GM18505 (cell line): Measurements from ENCODE around the gene TM7SF2.
A peak's percentile ranks its signal among the peaks of the same experiment; 100 is the strongest.

Experiments used
- ATAC-seq: cut with Tn5 transposase; IDR thresholded peaks from one replicate; pipeline ENCODE4 v1.9.1; 2021; ENCODE audit not compliant: unreplicated experiment
- POLR2A ChIP-seq: IDR thresholded peaks from 4 replicates; pipeline ENCODE4 v1.6.1; 2011; ENCODE audit warnings: borderline replicate concordance; ENCODE audit not compliant: insufficient read depth, insufficient read length; ENCODE audit errors: extremely low read depth

TM7SF2 gene

DNA sequence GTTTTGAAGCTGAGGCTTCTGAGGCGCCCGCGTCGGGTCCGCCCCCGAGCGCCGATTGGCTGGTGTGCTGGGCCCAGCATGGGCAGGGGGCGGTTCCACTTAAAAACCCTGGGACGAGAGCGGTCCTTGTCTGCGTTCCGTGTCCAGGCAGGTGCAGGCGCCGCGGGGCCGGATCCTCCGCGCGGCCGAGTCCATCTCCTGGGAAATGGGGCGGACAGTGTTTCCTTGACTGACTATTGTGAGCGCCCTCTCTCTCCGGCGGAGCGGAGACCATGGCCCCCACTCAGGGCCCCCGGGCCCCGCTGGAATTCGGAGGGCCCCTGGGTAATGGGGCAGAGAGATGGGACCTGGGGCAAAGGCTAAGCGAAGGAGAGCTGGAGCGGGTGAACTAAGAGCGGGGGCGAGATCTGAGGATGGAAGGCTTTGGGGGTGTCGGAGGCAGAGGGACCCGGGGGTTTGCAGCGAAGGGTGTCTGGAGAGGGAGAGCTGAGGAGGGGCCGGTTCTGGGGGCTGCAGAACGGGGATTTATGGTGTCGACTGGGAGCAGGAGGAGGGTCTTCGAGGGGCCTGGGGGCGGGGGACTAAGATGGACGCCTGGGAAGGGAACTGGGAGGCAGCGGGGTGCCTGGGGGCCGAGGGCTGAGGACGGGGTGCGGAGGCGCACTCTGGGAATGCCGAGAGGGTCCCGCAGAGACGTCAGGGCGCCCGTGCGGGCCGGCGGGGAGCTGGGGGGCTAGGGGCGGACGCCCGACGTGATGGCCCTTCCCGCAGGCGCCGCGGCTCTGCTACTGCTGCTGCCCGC, at the start of gene TM7SF2:
TSS of gene TM7SF2 (plus strand) at position 129 of the 802 bp plus-strand sequence. CDS start at position 273, 144 bp downstream.
- peak; percentile 96 for TF ChIP-seq POLR2A
- peak; percentile 46 for ATAC-seq

GRCh38 chr11:65063532-65063931, 48.1 kb upstream of the TM7SF2 start:
- TF ChIP-seq POLR2A: no peak
- ATAC-seq: no peak

- TF ChIP-seq POLR2A: no peak
Measured at GRCh38 chr11:65064847-65065240, 46.8 kb upstream of the TM7SF2 start.

GRCh38 chr11:65065851-65066250, 45.8 kb upstream of the TM7SF2 start:
- no peak for TF ChIP-seq POLR2A
- ATAC-seq: no peak

More at GRCh38 chr11:65064847-65065240, 46.8 kb upstream of the TM7SF2 start:
- ATAC-seq: no peak

DNA sequence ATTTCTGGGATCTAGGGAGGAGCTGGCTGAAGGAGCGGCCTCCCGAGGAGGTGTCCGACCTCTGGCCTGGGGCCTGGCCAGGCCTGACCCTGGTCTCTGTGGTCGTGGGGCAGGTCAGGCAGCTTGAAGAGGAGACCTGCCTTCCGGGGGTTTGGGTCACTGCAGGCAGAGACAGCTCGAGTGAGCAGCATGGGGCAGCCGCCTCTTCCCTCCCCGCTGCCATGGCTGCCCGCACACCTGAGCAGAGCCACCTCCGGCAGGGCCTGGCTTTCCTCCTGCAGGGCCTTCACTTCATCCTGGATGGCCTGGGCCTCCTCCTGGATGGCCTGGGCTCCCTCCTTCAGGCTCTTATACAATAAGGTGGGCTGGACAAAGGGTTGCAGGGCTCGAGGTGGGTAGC, 45.4 kb upstream of the TM7SF2 start:
- TF ChIP-seq POLR2A: no peak
- no peak for ATAC-seq

DNA sequence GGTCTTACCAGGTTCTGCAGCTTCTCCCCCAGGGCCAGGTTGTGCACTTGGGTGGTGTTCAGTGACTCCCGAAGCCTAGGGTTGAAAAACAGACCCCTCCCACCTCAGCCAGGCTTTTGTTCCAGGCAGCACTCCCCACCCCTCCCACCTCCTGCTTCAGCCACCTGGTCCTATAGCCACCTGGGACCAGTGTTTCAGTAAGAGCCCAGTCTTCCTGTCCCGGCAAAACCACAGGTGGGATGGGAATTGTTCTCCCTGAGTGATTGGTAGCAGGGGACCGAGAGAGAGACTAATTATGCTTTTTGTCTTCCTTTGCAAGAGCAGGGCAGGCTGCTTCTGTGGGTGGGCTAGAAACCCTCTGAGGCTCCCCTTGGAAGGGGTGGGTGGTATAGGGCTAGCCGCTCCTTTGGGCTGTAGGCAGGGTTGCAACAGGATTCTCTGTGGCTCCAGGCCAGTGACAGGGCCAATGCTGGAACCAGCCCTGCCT, 44.8 kb upstream of the TM7SF2 start:
- ATAC-seq: no peak

DNA sequence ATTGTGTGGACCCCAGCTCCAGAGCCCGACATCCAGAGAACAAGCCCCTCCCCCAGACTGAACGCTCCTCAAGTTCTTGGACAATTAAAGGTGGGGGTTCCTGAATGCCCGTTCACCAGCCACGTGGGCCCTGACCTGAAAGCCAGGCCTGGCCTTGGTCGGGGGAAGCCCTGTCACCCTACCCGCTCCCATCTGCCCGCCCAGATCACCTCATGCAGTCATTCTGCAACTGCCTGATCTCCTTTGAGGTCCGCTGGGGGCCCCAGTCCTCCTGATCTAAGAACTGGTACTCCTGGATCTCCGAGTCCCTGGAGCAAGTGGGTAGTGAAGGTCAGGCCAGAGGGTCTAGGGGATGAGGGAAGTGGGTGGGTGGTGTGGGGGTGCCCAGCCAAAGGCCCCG, 44.2 kb upstream of the TM7SF2 start:
- TF ChIP-seq POLR2A: no peak
- no peak for ATAC-seq

More for the DNA sequence above, 44.8 kb upstream of the TM7SF2 start:
- no peak for TF ChIP-seq POLR2A

DNA sequence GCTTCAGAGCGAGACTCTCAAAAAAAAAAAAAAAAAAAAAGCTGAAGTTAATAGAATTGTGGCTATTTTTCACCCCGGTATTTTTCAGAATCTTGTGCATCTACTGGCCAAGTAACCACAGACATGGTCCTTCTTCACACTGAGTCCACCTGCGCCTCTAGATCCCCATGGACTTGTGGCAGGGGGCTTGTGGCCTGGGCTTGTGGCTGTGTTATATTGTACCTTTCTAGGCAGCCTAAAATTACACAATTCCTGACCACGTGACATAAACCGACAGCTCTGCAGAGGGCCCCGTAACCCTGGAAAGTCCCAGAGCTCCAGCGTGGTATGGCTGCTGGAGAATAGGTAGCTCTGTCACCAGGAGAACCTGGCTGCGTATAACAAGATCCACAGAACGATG, 42.5 kb upstream of the TM7SF2 start:
- ATAC-seq: no peak
- no peak for TF ChIP-seq POLR2A

GRCh38 chr11:65071907-65072630, 39.6 kb upstream of the TM7SF2 start:
- no peak for TF ChIP-seq POLR2A
- ATAC-seq: no peak

- no peak for ATAC-seq
- TF ChIP-seq POLR2A: no peak
Measured at GRCh38 chr11:65072631-65072966, 39.1 kb upstream of the TM7SF2 start.

- ATAC-seq: no peak
- TF ChIP-seq POLR2A: no peak
Measured at GRCh38 chr11:65077451-65077850, 34.2 kb upstream of the TM7SF2 start.

GRCh38 chr11:65078151-65078550, 33.5 kb upstream of the TM7SF2 start:
- TF ChIP-seq POLR2A: peak; percentile 24
- ATAC-seq: no peak

GRCh38 chr11:65078786-65079342, 32.8 kb upstream of the TM7SF2 start:
- TF ChIP-seq POLR2A: no peak
- no peak for ATAC-seq
